Thoracic aorta (tissue), 2 donors: ENCODE measurements around the gene CCDC183. TPM values are rescaled to one million over a fixed set of nuclear protein-coding genes. Genes with fewer than 3 reads are reported as not detected.
"Not testable (repeated sequence)": the region's sequence is repeated elsewhere in the genome, so short reads cannot be mapped to it uniquely, and the experiment has no call there.

Experiments
- ATAC-seq: fragments of 150-250 bp; one replicate; pipeline ENCODE4 v1.8.0; 2017; ENCODE audit warnings: low read depth; ENCODE audit not compliant: insufficient number of reproducible peaks, low FRiP score
- DNase-seq: peaks from one replicate; pipeline ENCODE4 v3.0.0-alpha.2; 2020; ENCODE audit warnings: low spot score
- H3K27ac ChIP-seq, 2 donors: fragments of 200-600 bp; sonication (generic); 1 replicate in 1 of 2; 2 replicates in 1 of 2; pipeline ENCODE4 v1.5.1; 2016; ENCODE audit warnings: mild to moderate bottlenecking in 2 of 2, moderate library complexity in 2 of 2
- H3K27me3 ChIP-seq: fragments of 200-600 bp; sonication (generic); replicated peaks from 2 replicates; pipeline ENCODE4 v1.6.0; 2016; ENCODE audit warnings: mild to moderate bottlenecking; ENCODE audit not compliant: insufficient read depth
- H3K36me3 ChIP-seq: fragments of 200-600 bp; sonication (generic); one replicate; pipeline ENCODE4 v1.5.1; 2016
- H3K4me1 ChIP-seq, 2 donors: fragments of 200-600 bp; sonication (generic); 1 replicate in 1 of 2; 2 replicates in 1 of 2; pipeline versions ENCODE4 v1.5.1 to v1.6.0; 2016; ENCODE audit warnings: low read depth in 2 of 2, mild to moderate bottlenecking in 1 of 2; ENCODE audit not compliant: control insufficient read depth in 1 of 2
- H3K4me3 ChIP-seq: fragments of 200-600 bp; sonication (generic); 2 replicates; pipeline ENCODE4 v1.5.1; 2016; ENCODE audit warnings: mild to moderate bottlenecking
- H3K9me3 ChIP-seq: fragments of 200-600 bp; sonication (generic); 2 replicates; pipeline ENCODE4 v1.5.1; 2016
- total RNA-seq, 2 donors: library from RNA; depleted of rRNA; stranded (reverse); fragments of >200 nt; gene quantifications; one replicate each; pipeline versions ENCODE4 v1.1.0 to v1.2.3, GENCODE V29; 2016
- TF ChIP-seq, protein P1 (sequence below): fragments of 200-600 bp; sonication (generic); IDR thresholded peaks from one replicate; pipeline ENCODE4 v1.5.1; 2019; ENCODE audit warnings: antibody characterized with exemption

Gene CCDC183
- total RNA-seq, 2 donors from 2014 or later = 0.68 to 0.71 TPM

GRCh38 chr9:136754059-136754572 is 42.0 kb upstream of the CCDC183 start:
- Histone ChIP-seq H3K9me3 (peaks cover 11% of the 10 kb centered on the region), H3K36me3 (no peaks in the 10 kb centered on the region), H3K4me3 (no peak overlapping the region), H3K4me1 (no peaks in the 10 kb centered on the region), H3K27me3 (no peaks in the 10 kb centered on the region), H3K27ac (no peak overlapping the region)
- no peak for DNase-seq
- no peak for ATAC-seq
- TF ChIP-seq, protein P1, sequence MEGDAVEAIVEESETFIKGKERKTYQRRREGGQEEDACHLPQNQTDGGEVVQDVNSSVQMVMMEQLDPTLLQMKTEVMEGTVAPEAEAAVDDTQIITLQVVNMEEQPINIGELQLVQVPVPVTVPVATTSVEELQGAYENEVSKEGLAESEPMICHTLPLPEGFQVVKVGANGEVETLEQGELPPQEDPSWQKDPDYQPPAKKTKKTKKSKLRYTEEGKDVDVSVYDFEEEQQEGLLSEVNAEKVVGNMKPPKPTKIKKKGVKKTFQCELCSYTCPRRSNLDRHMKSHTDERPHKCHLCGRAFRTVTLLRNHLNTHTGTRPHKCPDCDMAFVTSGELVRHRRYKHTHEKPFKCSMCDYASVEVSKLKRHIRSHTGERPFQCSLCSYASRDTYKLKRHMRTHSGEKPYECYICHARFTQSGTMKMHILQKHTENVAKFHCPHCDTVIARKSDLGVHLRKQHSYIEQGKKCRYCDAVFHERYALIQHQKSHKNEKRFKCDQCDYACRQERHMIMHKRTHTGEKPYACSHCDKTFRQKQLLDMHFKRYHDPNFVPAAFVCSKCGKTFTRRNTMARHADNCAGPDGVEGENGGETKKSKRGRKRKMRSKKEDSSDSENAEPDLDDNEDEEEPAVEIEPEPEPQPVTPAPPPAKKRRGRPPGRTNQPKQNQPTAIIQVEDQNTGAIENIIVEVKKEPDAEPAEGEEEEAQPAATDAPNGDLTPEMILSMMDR = no peak

DNA sequence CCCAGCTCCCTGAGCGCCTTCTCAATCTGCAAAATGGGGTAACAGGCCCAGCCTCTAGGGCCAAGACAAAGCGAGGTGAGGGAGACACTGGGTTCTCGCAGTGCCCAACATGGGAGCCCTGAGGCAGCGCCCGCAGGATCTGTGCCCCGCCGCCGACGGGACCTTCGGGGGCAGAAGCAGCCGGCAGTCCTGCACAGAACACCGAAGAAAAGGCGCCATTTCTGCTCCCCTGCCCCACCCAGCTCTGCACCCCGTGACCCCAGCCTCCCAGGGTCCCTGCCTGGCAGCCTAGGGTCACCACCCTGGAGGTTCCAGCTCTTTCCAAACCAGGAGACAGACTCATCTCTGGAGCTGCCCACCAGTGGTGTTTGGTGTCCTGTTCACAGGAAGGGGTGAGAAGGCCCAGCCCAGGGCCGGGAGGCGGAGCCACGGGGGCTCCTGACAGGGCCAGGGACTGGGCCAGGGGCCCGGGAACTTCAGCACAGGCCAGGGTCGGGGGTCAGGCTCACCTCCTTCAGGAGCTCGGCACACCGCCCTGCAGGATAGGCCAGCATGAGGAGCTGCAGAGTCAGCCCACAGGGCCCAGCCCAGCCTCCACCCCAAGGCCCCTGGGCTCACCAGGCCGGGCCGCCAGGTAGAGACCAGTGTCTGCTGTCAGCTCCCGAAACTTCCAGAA is 41.4 kb upstream of the CCDC183 start:
- Histone ChIP-seq H3K36me3 (no peaks in the 10 kb centered on the region), H3K9me3 (peaks cover 11% of the 10 kb centered on the region), H3K4me1 (no peaks in the 10 kb centered on the region), H3K27ac (no peak overlapping the region), H3K27me3 (no peaks in the 10 kb centered on the region), H3K4me3 (no peak overlapping the region)
- TF ChIP-seq, protein P1 = no peak
- DNase-seq = no peak
- no peak for ATAC-seq

DNA sequence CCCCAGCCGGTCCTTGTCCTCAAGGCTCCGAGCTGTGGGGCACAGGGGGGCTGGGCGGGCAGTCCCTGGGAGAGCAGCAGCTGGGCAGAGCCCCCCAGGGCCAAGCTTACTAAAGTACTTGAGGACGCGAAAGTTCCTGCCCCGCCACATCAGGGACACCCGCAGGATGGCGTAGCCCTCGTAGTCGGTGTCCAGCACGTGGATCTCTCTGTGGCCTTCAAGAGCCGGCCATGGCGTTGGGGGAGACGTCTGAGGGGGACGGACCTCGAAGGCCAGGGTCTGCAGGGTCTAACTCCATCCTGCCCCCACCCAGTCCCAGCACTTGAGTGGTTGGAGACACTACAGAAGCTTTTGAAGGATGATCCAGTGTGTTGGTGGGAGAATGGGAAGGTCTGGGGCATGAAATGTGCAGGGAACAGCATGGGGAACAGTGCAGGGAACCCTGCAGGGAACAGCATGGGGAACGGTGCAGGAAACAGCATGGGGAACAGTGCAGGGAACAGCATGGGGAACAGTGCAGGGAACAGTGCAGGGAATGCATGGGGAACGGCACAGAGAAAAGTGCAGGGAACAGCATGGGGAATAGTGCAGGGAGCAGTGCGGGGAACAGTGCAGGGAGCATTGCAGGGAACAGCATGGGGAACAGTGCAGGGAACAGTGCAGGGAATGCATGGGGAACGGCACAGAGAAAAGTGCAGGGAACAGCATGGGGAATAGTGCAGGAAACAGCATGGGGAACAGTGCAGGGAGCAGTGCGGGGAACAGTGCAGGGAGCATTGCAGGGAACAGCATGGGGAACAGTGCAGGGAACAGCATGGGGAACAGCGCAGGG is 40.6 kb upstream of the CCDC183 start:
- not testable (repeated sequence) for H3K27me3 ChIP-seq, H3K4me3 ChIP-seq, H3K27ac ChIP-seq, ATAC-seq, H3K4me1 ChIP-seq, H3K36me3 ChIP-seq, DNase-seq
- peaks cover 11% of the 10 kb centered on the region for H3K9me3 ChIP-seq

GRCh38 chr9:136756134-136756438 is 40.1 kb upstream of the CCDC183 start:
- no peak for ATAC-seq
- no peaks in the 10 kb centered on the region for H3K27me3 ChIP-seq
- H3K4me3 ChIP-seq = no peak overlapping the region

DNA sequence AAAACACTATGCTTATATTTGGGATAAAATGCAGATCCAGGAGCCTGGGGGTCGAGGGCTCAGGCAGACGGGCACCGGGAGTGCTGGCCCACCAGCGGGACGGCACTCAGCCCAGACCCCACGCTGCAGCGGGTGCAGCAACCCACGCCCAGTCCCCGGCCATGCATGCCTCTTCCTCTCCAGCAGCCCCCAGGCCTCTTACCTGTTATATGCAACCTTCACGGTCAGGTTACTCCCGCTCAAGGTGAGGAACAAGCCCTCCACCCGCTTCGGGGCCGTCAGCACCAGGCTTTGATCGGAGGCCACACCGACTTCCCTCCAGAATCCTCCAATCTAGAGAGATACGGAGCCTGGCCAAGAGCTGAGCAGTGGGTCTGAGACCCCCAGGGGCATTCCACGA is 39.3 kb upstream of the CCDC183 start:
- no peak overlapping the region for H3K4me3 ChIP-seq
- ATAC-seq (no peak), DNase-seq (no peak)
- no peaks in the 10 kb centered on the region for H3K36me3 ChIP-seq
- H3K4me1 ChIP-seq = no peaks in the 10 kb centered on the region
- peaks cover 9% of the 10 kb centered on the region for H3K9me3 ChIP-seq
- TF ChIP-seq, protein P1 = no peak
- H3K27ac ChIP-seq = no peak overlapping the region
- H3K27me3 ChIP-seq = no peaks in the 10 kb centered on the region

More at GRCh38 chr9:136756134-136756438, 40.1 kb upstream of the CCDC183 start:
- Histone ChIP-seq H3K4me1 (no peaks in the 10 kb centered on the region), H3K36me3 (no peaks in the 10 kb centered on the region), H3K27ac (no peak overlapping the region), H3K9me3 (peaks cover 11% of the 10 kb centered on the region)
- no peak for DNase-seq
- TF ChIP-seq, protein P1 = no peak
